GM12892 (cell line): ENCODE data around the gene KLHL12.

ENCODE experiments used
- POLR2A ChIP-seq: IDR thresholded peaks from 2 replicates; pipeline ENCODE4 v1.6.1; 2011; ENCODE audit warnings: low read depth, low read length, control low read depth
- POLR2AphosphoS5 ChIP-seq: IDR thresholded peaks from 2 replicates; pipeline ENCODE4 v1.6.1; 2011; ENCODE audit warnings: low read depth, low read length, control low read depth
- TAF1 ChIP-seq: IDR thresholded peaks from 2 replicates; pipeline ENCODE4 v1.6.1; 2011; ENCODE audit warnings: low read depth, mild to moderate bottlenecking, control low read depth, low read length, borderline replicate concordance

GRCh38 chr1:202880961-202881460, 46.0 kb downstream of the KLHL12 start:
- TF ChIP-seq POLR2A (no peak), TAF1 (no peak), POLR2AphosphoS5 (no peak)
